Activated naive CD4-positive, alpha-beta T cell treated with anti-CD3 and anti-CD28 coated beads, Interleukin-2, amount 50 U/mL, for 72 hours (primary cell): Measurements from ENCODE around the gene MCUB. TPM values are rescaled to one million over a fixed set of nuclear protein-coding genes. Genes with fewer than 3 reads are reported as not detected.

Experiments
- ATAC-seq, 2 donors: fragments of 150-1000 bp; cut with Tn5 transposase; 2 replicates each; pipeline ENCODE4 v1.10.0; 2021; ENCODE audit warnings: mild to moderate bottlenecking in 2 of 2, moderate library complexity in 2 of 2
- DNase-seq, 2 donors: peaks; one replicate each; pipeline ENCODE4 v3.0.0; 2021 to 2022; ENCODE audit warnings: low spot score in 2 of 2
- H3K27ac Mint-ChIP-seq, 2 donors: one replicate each; pipeline ENCODE4 v1.8.0; 2022; ENCODE audit warnings: mild to moderate bottlenecking in 2 of 2, mixed read lengths in 2 of 2
- H3K36me3 Mint-ChIP-seq, 2 donors: one replicate each; pipeline ENCODE4 v1.8.0; 2022; ENCODE audit warnings: mixed read lengths in 2 of 2
- H3K9me3 Mint-ChIP-seq, 2 donors: one replicate each; pipeline ENCODE4 v1.8.0; 2022; ENCODE audit warnings: mixed read lengths in 2 of 2
- total RNA-seq, 2 donors: library from RNA; stranded (reverse); gene quantifications; one replicate each; pipeline ENCODE4 v1.2.3, GENCODE V29; 2022

Gene MCUB
- total RNA-seq, 2 donors from 2014 or later = 63.9 to 69.9 TPM

- DNase-seq (no peak), ATAC-seq (no peak)
- Mint-ChIP-seq H3K9me3 (peaks cover 0 to 9% of the 10 kb centered on the region in 2 donors), H3K27ac (no peak overlapping the region), H3K36me3 (peaks cover 0 to 27% of the 10 kb centered on the region in 2 donors)
Measured at GRCh38 chr4:109719604-109720003, 159.6 kb downstream of the MCUB start.

- Mint-ChIP-seq H3K27ac (no peak overlapping the region), H3K36me3 (peaks cover 3 to 27% of the 10 kb centered on the region in 2 donors), H3K9me3 (peaks cover 0 to 9% of the 10 kb centered on the region in 2 donors)
- ATAC-seq (peak in 1 of 2 donors; percentile 49), DNase-seq (no peak)
Measured at GRCh38 chr4:109721033-109721432, 161.0 kb downstream of the MCUB start.

GRCh38 chr4:109722357-109722756 is 162.3 kb downstream of the MCUB start:
- ATAC-seq (no peak), DNase-seq (no peak)
- peaks cover 9 to 23% of the 10 kb centered on the region in 2 donors for H3K36me3 Mint-ChIP-seq
- peak overlapping the region in 1 of 2 donors; percentile 39 for H3K27ac Mint-ChIP-seq
- peaks cover 0 to 9% of the 10 kb centered on the region in 2 donors for H3K9me3 Mint-ChIP-seq

DNA sequence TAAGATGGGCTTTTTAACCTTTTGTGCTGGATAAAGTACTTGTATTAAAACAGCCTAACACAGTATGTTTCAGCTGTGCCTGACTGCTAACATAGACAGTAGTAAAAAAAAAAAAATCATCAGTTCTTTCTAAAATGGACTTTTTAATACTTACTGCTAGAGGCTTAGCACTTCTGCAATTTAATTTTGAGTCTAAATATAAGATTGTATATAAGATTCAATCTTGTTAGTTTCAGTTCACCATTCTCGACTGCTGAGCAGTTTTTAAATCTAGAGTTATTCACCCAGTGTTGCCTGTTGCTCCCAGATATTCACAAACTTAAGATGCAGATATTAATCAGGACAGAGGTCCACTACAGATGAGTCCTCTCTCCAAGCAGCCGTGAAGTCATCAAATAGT is 163.1 kb downstream of the MCUB start:
- Mint-ChIP-seq H3K36me3 (peaks cover 9 to 28% of the 10 kb centered on the region in 2 donors), H3K9me3 (peaks cover 0 to 9% of the 10 kb centered on the region in 2 donors), H3K27ac (no peak overlapping the region)
- DNase-seq = no peak
- no peak for ATAC-seq

DNA sequence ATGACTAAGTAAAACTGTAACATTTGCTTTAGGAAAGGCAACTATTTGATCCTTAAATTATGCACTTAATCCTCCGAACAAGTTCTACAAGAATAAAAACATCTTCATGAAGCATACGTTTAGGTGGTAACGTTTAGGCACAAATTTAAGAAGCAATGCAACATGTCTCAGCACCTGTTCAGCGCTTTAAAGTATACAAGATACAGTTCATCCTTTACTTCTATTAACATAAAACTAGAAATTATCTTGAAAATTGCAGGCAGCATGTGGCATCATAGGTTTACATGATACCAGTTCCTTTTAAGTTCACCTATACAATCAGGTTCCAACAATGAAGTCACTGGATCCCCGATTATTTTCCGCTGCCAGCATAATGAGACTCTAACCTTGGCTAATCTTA is 168.3 kb downstream of the MCUB start:
- no peak for DNase-seq
- no peak for ATAC-seq
- peaks cover 9 to 18% of the 10 kb centered on the region in 2 donors for H3K36me3 Mint-ChIP-seq
- H3K27ac Mint-ChIP-seq = peak overlapping the region in 1 of 2 donors; percentile 31
- H3K9me3 Mint-ChIP-seq = no peaks in the 10 kb centered on the region

DNA sequence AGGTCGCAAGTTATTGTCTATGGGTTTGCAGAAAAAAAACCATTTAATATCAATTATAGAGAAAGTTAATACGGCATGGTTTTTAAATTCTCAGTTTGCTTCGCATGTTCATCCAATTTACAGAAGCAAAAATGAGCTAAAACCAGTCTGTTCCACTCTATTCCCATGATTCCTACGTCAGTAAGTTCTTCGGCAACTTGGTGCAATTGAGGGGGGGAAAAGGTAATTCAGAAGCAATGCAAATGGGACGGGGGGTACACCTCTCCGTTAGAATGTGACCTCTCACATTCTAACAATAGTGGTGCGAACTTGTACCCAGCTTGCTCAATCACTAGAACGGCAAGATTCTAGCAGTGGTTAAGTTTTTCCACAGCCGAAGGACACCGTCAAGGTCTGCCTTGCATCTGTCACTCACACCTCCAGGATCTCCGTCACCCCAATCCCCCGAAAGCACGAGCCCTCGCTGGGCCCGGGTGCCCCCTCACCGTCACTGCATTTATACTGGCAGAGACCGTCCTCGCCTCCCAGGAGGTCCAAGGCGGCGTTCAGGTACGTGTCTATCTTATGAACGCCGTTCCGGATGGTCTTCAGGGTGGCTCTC is 169.2 kb downstream of the MCUB start:
- H3K27ac Mint-ChIP-seq = peak overlapping the region; percentile 81 to 85
- no peaks in the 10 kb centered on the region for H3K9me3 Mint-ChIP-seq

DNA sequence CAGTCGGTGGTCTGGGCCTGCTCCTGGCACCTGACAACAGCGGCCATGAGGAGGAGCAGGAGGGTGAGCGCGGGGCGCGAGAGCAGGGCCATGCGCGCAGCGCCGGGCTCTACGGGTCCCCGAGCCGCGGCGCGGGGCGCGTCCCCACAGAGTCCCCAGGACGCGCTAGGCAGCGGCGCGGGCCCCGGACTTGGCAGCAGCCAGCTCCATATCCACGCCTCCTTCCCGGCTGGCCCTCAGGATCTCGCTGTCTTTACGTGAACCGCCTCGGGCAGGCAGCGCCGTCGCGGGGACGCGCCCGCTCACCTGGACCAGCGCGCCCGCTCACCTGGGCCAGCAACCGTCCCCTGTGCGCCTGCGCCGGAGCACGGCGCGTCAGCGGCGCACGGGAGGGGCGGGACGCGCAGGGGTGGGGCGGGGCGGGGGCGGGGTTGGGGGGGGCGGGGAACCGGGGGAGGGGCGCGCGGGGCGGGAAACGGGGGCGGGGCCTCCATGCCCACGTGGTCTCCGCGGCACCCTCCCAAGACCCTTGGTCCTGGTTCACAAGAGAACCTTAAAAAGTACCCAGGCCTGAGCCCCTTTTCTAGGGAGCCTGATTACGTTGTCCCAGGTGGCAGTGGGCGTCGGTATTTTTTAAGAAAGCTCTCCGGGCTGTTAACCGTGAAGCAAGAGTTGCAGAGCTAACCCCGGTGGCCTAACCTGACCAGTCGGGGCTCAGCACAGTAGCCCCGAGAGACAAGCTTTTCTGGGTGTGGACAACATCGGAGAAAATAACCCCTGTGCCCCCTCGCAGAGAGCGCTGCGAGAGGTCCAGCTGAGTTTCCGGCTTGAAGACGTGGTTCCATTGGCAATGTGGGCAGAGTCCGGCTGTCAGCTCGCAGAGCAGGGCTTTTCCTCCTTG is 169.9 kb downstream of the MCUB start, which contains the start of gene PLA2G12A:
TSS of gene PLA2G12A (minus strand) at position 353 of the 901 bp plus-strand sequence. CDS start at position 92, 261 bp downstream.
- H3K36me3 Mint-ChIP-seq = peaks cover 9 to 18% of the 10 kb centered on the region in 2 donors
- DNase-seq (peak; percentile 81 to 85), ATAC-seq (peak; percentile 88 to 90)
- H3K27ac Mint-ChIP-seq = peak within 1 kb of the TSS; percentile 81 to 85
- H3K9me3 Mint-ChIP-seq = no peaks in the 10 kb centered on the region

More for the DNA sequence above, 169.2 kb downstream of the MCUB start:
- peaks cover 9 to 18% of the 10 kb centered on the region in 2 donors for H3K36me3 Mint-ChIP-seq
- DNase-seq = no peak
- peak; percentile 53 to 67 for ATAC-seq

- ATAC-seq = no peak
- Mint-ChIP-seq H3K9me3 (no peaks in the 10 kb centered on the region), H3K36me3 (peaks cover 8 to 16% of the 10 kb centered on the region in 2 donors), H3K27ac (peak overlapping the region in 1 of 2 donors; percentile 66)
- no peak for DNase-seq
Measured at GRCh38 chr4:109730619-109731545, 170.8 kb downstream of the MCUB start.

- DNase-seq (no peak), ATAC-seq (no peak)
- no peak overlapping the region for H3K27ac Mint-ChIP-seq
- H3K36me3 Mint-ChIP-seq = no peaks in the 10 kb centered on the region
- no peaks in the 10 kb centered on the region for H3K9me3 Mint-ChIP-seq
Measured at GRCh38 chr4:109733728-109734127, 173.7 kb downstream of the MCUB start.

DNA sequence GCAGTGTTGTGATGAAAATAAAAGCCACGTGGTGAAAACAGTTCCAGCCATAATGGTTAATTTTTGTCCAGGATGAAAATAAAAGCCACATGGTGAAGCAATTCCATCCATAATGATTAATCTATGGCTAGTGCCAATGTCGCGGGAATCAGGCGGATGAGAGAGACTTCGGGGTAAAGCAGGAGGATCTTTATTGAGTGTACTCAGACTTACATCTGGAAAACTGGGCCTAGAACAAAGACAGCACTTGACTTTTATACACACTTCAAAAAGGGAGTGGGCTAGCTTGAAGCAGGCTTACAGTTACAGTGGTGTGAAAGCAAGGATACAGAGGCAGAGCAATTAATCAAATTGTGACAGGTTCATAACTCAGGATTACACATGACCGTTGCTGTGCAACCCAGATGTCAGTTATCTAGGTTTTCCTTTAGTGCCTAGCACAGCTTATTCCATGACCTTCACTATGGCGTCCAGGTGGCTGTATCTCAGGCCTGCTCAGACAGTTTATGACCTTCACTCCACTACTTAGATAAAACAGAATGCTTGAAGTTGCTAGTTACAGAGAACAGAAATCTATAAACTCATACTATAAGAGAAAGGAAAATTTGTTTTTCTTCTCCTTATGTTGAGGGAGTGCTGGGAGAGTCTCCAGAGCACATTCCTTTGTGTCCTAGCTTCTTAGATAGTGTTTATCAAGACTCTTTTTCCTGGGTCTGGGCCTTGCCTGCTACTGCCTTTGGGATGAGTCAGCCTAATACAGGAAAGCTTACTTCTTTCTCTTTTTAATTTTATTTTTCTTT is 175.7 kb downstream of the MCUB start:
- H3K36me3 Mint-ChIP-seq = no peaks in the 10 kb centered on the region
- ATAC-seq = no peak
- DNase-seq = no peak
- H3K9me3 Mint-ChIP-seq = peaks cover 0 to 4% of the 10 kb centered on the region in 2 donors
- no peak overlapping the region for H3K27ac Mint-ChIP-seq

Other genes with a start within 250 kb of the MCUB start
- 10 to 100 TPM; 23.5 to 29.4 TPM for gene SEC24B, start 126.4 kb upstream of the MCUB start, total RNA-seq
- gene CASP6, start 143.2 kb downstream of the MCUB start, total RNA-seq = 10 to 100 TPM; 23.7 to 33.3 TPM
- 10 to 100 TPM; 28.1 to 33.3 TPM for gene PLA2G12A, start 169.8 kb downstream of the MCUB start, total RNA-seq
- gene CFI, start 241.8 kb downstream of the MCUB start, total RNA-seq = not detected